Liver (tissue), 9 donors: Measurements from ENCODE around the gene PNO1. TPM values are rescaled to one million over a fixed set of nuclear protein-coding genes. Genes with fewer than 3 reads are reported as not detected.

Source experiments
- DNase-seq: peaks from one replicate; pipeline ENCODE4 v3.0.0-alpha.2; 2017; ENCODE audit warnings: low spot score
- H3K27ac ChIP-seq, 2 donors: one replicate each; pipeline ENCODE4 v1.7.0; 2013; ENCODE audit warnings: inconsistent platforms in 2 of 2, low read length in 2 of 2, control low read depth in 1 of 2, low read depth in 1 of 2, mild to moderate bottlenecking in 1 of 2
- H3K27me3 ChIP-seq, 4 donors: one replicate each; pipeline versions ENCODE4 v1.6.1 to v1.7.0; 2013; ENCODE audit warnings: low read length in 3 of 4, inconsistent platforms in 1 of 4, mild to moderate bottlenecking in 1 of 4, moderate library complexity in 1 of 4; ENCODE audit not compliant: control insufficient read depth in 4 of 4, insufficient read depth in 4 of 4
- H3K36me3 ChIP-seq, 4 donors: one replicate each; pipeline versions ENCODE4 v1.6.1 to v1.7.0; 2013; ENCODE audit warnings: low read length in 3 of 4, mild to moderate bottlenecking in 3 of 4, low read depth in 1 of 4, moderate library complexity in 1 of 4; ENCODE audit not compliant: control insufficient read depth in 4 of 4, insufficient read depth in 3 of 4
- H3K4me1 ChIP-seq, 4 donors: one replicate each; pipeline versions ENCODE4 v1.6.1 to v1.7.0; 2013; ENCODE audit warnings: low read length in 3 of 4, mild to moderate bottlenecking in 3 of 4, moderate library complexity in 1 of 4; ENCODE audit not compliant: control insufficient read depth in 4 of 4, insufficient read depth in 4 of 4
- H3K4me3 ChIP-seq, 3 donors: one replicate each; pipeline versions ENCODE4 v1.6.1 to v1.7.0; 2013; ENCODE audit warnings: low read length in 3 of 3, control low read depth in 1 of 3, low read depth in 1 of 3, mild to moderate bottlenecking in 1 of 3
- H3K9ac ChIP-seq, 2 donors: one replicate each; pipeline ENCODE4 v1.7.0; 2013; ENCODE audit warnings: low read length in 2 of 2, mild to moderate bottlenecking in 2 of 2, moderate library complexity in 2 of 2, control low read depth in 1 of 2, low read depth in 1 of 2
- H3K9me3 ChIP-seq, 4 donors: one replicate each; pipeline versions ENCODE4 v1.6.1 to v1.7.0; 2013; ENCODE audit warnings: low read length in 3 of 4; ENCODE audit not compliant: control insufficient read depth in 4 of 4
- ATF3 ChIP-seq: IDR thresholded peaks from 2 replicates; pipeline ENCODE4 v1.6.1; 2016; ENCODE audit warnings: antibody characterized with exemption
- CTCF ChIP-seq: fragments of 150-350 bp; IDR thresholded peaks from 2 replicates; pipeline ENCODE4 v1.5.1; 2017; ENCODE audit warnings: improper control_type of control experiment, low read depth, low read length; ENCODE audit not compliant: missing input control
- EGR1 ChIP-seq, 2 donors: IDR thresholded peaks; 2 replicates each; pipeline ENCODE4 v1.6.1; 2016 to 2018; ENCODE audit warnings: antibody characterized with exemption in 2 of 2, low read depth in 2 of 2
- FOXA1 ChIP-seq: IDR thresholded peaks from 2 replicates; pipeline ENCODE4 v1.6.1; 2016; ENCODE audit warnings: antibody characterized with exemption
- FOXA2 ChIP-seq: IDR thresholded peaks from 2 replicates; pipeline ENCODE4 v1.6.1; 2016; ENCODE audit warnings: antibody characterized with exemption
- GABPA ChIP-seq, 2 donors: IDR thresholded peaks in 1 of 2; conservative IDR thresholded peaks in 1 of 2; 2 replicates each; pipeline ENCODE4 v1.6.1; 2016; ENCODE audit warnings: antibody characterized with exemption in 2 of 2, mild to moderate bottlenecking in 1 of 2, moderate library complexity in 1 of 2
- HNF4A ChIP-seq, 2 donors: conservative IDR thresholded peaks; 2 replicates each; pipeline ENCODE4 v1.6.1; 2016; ENCODE audit warnings: antibody characterized with exemption in 2 of 2, mild to moderate bottlenecking in 2 of 2
- HNF4G ChIP-seq: IDR thresholded peaks from 2 replicates; pipeline ENCODE4 v1.6.1; 2016; ENCODE audit warnings: antibody characterized with exemption
- JUND ChIP-seq, 2 donors: IDR thresholded peaks; 2 replicates each; pipeline ENCODE4 v1.6.1; 2016; ENCODE audit warnings: antibody characterized with exemption in 2 of 2
- MAX ChIP-seq: IDR thresholded peaks from 2 replicates; pipeline ENCODE4 v1.6.1; 2016; ENCODE audit warnings: antibody characterized with exemption
- NR2F2 ChIP-seq: IDR thresholded peaks from 2 replicates; pipeline ENCODE4 v1.6.1; 2016; ENCODE audit warnings: antibody characterized with exemption
- RAD21 ChIP-seq, 2 donors: IDR thresholded peaks; 2 replicates each; pipeline ENCODE4 v1.6.1; 2016; ENCODE audit warnings: antibody characterized with exemption in 2 of 2, mild to moderate bottlenecking in 2 of 2
- REST ChIP-seq: IDR thresholded peaks from 2 replicates; pipeline ENCODE4 v1.6.1; 2016; ENCODE audit warnings: antibody characterized with exemption, mild to moderate bottlenecking
- RXRA ChIP-seq, 2 donors: IDR thresholded peaks; 2 replicates each; pipeline ENCODE4 v1.6.1; 2017 to 2018; ENCODE audit warnings: antibody characterized with exemption in 2 of 2, mild to moderate bottlenecking in 1 of 2
- SP1 ChIP-seq: IDR thresholded peaks from 2 replicates; pipeline ENCODE4 v1.6.1; 2018; ENCODE audit warnings: antibody characterized with exemption, mild to moderate bottlenecking
- TAF1 ChIP-seq: conservative IDR thresholded peaks from 2 replicates; pipeline ENCODE4 v1.6.1; 2016; ENCODE audit warnings: antibody characterized with exemption, mild to moderate bottlenecking
- YY1 ChIP-seq: IDR thresholded peaks from 2 replicates; pipeline ENCODE4 v1.6.1; 2016; ENCODE audit warnings: antibody characterized with exemption, mild to moderate bottlenecking
- WGBS: extraction: QIAGEN DNeasy Blood & Tissue Kit; methylation state at CpG from one replicate; pipeline ENCODE4 v1.1.7; 2013; 5-methylcytosine and 5-hydroxymethylcytosine counted together
- polyA plus RNA-seq, 2 donors: library from polyadenylated mRNA; stranded (reverse) in 1 of 2; unstranded in 1 of 2; fragments of 200-250 nt in 1 of 2; fragments of >200 nt in 1 of 2; fragmentation: Nextera tagmentation in 1 of 2; extraction: Ambion mirVana in 1 of 2; gene quantifications; one replicate each; pipeline versions ENCODE4 v1.2.1 to v1.2.3, GENCODE V29; 2013 to 2015
- total RNA-seq, 2 donors: library from RNA; depleted of rRNA; stranded (reverse); fragments of >200 nt; gene quantifications; one replicate each; pipeline ENCODE4 v1.2.3, GENCODE V29; 2014
- TF ChIP-seq, protein P1 (sequence below): IDR thresholded peaks from 2 replicates; pipeline ENCODE4 v1.6.1; 2016; ENCODE audit warnings: antibody characterized with exemption
- donor health status: healthy.
- donor health status: healthy.
- donor health status: healthy.
- donor health status: healthy.
- donor health status: healthy.

Gene PNO1
- total and polyA plus RNA-seq, 4 donors, result 5.5 to 9.5 (median 8.4) TPM

DNA sequence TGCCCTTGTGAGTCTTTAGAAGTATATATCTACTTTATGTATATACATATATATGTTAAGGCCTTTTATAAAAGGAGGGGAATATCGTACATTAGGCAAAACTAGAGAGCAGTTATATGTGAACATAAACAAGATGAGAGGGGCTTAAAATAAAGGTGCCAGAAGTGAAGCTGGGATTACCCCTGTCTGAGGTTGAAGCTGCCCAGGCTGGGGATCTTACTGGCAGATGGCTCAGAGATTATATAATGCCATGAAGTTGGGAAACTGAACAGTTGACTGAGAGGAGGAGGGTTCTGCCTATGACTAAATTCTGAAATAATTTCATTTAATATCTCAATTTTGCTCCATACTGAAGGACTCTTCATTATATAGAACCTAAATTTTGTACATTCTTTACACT lies 6.0 kb downstream of the PNO1 start:
- DNase-seq, result no peak
- Histone ChIP-seq H3K27me3 (no peaks in the 10 kb centered on the region), H3K27ac (no peak overlapping the region), H3K36me3 (peaks cover 3 to 50% (median 24%) of the 10 kb centered on the region in 4 donors), H3K4me1 (peaks cover 0 to 7% (median 5%) of the 10 kb centered on the region in 4 donors), H3K9ac (no peak overlapping the region), H3K9me3 (no peaks in the 10 kb centered on the region), H3K4me3 (no peak overlapping the region)
- TF ChIP-seq NR2F2 (no peak), TAF1 (no peak), ATF3 (no peak), HNF4G (no peak), EGR1 (IDR thresholded peaks at IDR 0.05; ENCODE audit: low read depth in 2 of 2) (no peak), HNF4A (conservative IDR thresholded peaks at IDR 0.05) (no peak), RAD21 (IDR thresholded peaks at IDR 0.05) (no peak), FOXA2 (no peak), JUND (IDR thresholded peaks at IDR 0.05) (no peak), YY1 (no peak), FOXA1 (no peak), MAX (no peak), REST (no peak), GABPA (IDR thresholded peaks at IDR 0.05 in 1 of 2, conservative IDR thresholded peaks at IDR 0.05 in 1 of 2) (no peak), RXRA (IDR thresholded peaks at IDR 0.05) (no peak), CTCF (no peak), SP1 (no peak)
- TF ChIP-seq, protein P1, sequence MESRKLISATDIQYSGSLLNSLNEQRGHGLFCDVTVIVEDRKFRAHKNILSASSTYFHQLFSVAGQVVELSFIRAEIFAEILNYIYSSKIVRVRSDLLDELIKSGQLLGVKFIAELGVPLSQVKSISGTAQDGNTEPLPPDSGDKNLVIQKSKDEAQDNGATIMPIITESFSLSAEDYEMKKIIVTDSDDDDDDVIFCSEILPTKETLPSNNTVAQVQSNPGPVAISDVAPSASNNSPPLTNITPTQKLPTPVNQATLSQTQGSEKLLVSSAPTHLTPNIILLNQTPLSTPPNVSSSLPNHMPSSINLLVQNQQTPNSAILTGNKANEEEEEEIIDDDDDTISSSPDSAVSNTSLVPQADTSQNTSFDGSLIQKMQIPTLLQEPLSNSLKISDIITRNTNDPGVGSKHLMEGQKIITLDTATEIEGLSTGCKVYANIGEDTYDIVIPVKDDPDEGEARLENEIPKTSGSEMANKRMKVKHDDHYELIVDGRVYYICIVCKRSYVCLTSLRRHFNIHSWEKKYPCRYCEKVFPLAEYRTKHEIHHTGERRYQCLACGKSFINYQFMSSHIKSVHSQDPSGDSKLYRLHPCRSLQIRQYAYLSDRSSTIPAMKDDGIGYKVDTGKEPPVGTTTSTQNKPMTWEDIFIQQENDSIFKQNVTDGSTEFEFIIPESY, result no peak
- WGBS, result 100% methylated on average over 1 of the region's 1 CpG
